Smooth muscle cell (in vitro differentiated cells): ENCODE measurements around the gene STX8. TPM values are rescaled to one million over a fixed set of nuclear protein-coding genes. Genes with fewer than 3 reads are reported as not detected.
"Not testable (repeated sequence)": the region's sequence is repeated elsewhere in the genome, so short reads cannot be mapped to it uniquely, and the experiment has no call there.

Source experiments
- DNase-seq: peaks from one replicate; lab custom pipeline; 2025; ENCODE audit not compliant: unreplicated experiment; lab: John Stamatoyannopoulos, UW
- H2AFZ ChIP-seq: fragments of 200-600 bp; sonication (generic); 2 replicates; pipeline ENCODE4 v1.6.0; 2016; ENCODE audit warnings: antibody characterized with exemption, low read depth, mild to moderate bottlenecking
- H3F3A ChIP-seq: fragments of 200-600 bp; sonication (generic); 2 replicates; pipeline ENCODE4 v1.6.0; 2017; ENCODE audit warnings: antibody characterized with exemption, low read depth
- H3K27ac ChIP-seq: fragments of 200-600 bp; sonication (generic); 2 replicates; pipeline ENCODE4 v1.5.1; 2016; ENCODE audit warnings: low read depth, mild to moderate bottlenecking
- H3K27me3 ChIP-seq: fragments of 200-600 bp; sonication (generic); 2 replicates; pipeline ENCODE4 v1.6.1; 2016; ENCODE audit warnings: low read depth, mild to moderate bottlenecking
- H3K36me3 ChIP-seq: fragments of 200-600 bp; sonication (generic); 2 replicates; pipeline ENCODE4 v1.5.1; 2016; ENCODE audit warnings: low read depth
- H3K4me1 ChIP-seq: fragments of 200-600 bp; sonication (generic); 2 replicates; pipeline ENCODE4 v1.5.1; 2016; ENCODE audit warnings: low read depth
- H3K4me2 ChIP-seq: fragments of 200-600 bp; sonication (generic); 2 replicates; pipeline ENCODE4 v1.6.0; 2016; ENCODE audit warnings: mild to moderate bottlenecking
- H3K4me3 ChIP-seq: fragments of 200-600 bp; sonication (generic); 2 replicates; pipeline ENCODE4 v1.5.1; 2016; ENCODE audit warnings: mild to moderate bottlenecking
- H3K79me2 ChIP-seq: fragments of 200-600 bp; sonication (generic); 2 replicates; pipeline ENCODE4 v1.6.0; 2016; ENCODE audit warnings: low read depth, mild to moderate bottlenecking
- H3K9ac ChIP-seq: fragments of 200-600 bp; sonication (generic); 2 replicates; pipeline ENCODE4 v1.6.0; 2016; ENCODE audit warnings: low read depth
- H3K9me3 ChIP-seq: fragments of 200-600 bp; sonication (generic); replicated peaks from 2 replicates; pipeline ENCODE4 v1.5.1; 2016; ENCODE audit warnings: low read depth
- H4K20me1 ChIP-seq: fragments of 200-600 bp; sonication (generic); 2 replicates; pipeline ENCODE4 v1.6.0; 2016; ENCODE audit warnings: low read depth
- CTCF ChIP-seq: fragments of 200-600 bp; sonication (generic); IDR thresholded peaks from 2 replicates; pipeline ENCODE4 v1.5.1; 2017; ENCODE audit warnings: borderline replicate concordance, mild to moderate bottlenecking, antibody characterized with exemption; ENCODE audit not compliant: insufficient read depth, poor library complexity, severe bottlenecking
- WGBS: methylation state at CpG from one replicate; pipeline ENCODE4 v1.1.7; 2016; ENCODE audit warnings: low lambda C conversion rate; 5-methylcytosine and 5-hydroxymethylcytosine counted together
- polyA plus RNA-seq: library from polyadenylated mRNA; unstranded; fragments of >200 nt; fragmentation: Nextera tagmentation; extraction: Ambion mirVana; gene quantifications from 2 replicates; pipeline ENCODE4 v1.2.1, GENCODE V29; 2016
- total RNA-seq: library from RNA; depleted of rRNA; stranded (reverse); fragments of >200 nt; gene quantifications from 2 replicates; pipeline ENCODE4 v1.2.3, GENCODE V29; 2014

The STX8 gene
- total and polyA plus RNA-seq, 2 experiments from 2014 or later, result 63.8 to 88.5 TPM

- no peak overlapping the region for H3K27ac ChIP-seq
- H3K4me1 ChIP-seq, result no peaks in the 10 kb centered on the region
- no peak overlapping the region for H2AFZ ChIP-seq
- WGBS, result 86% methylated on average over 10 of the region's 10 CpGs
- no peaks in the 10 kb centered on the region for H3K36me3 ChIP-seq
- no peaks in the 10 kb centered on the region for H4K20me1 ChIP-seq
- no peak overlapping the region for H3K9ac ChIP-seq
- no peaks in the 10 kb centered on the region for H3F3A ChIP-seq
- H3K4me2 ChIP-seq, result no peak overlapping the region
- DNase-seq, result no peak
- no peaks in the 10 kb centered on the region for H3K79me2 ChIP-seq
- no peaks in the 10 kb centered on the region for H3K27me3 ChIP-seq
- no peak for TF ChIP-seq CTCF
- H3K9me3 ChIP-seq, result no peaks in the 10 kb centered on the region
- H3K4me3 ChIP-seq, result no peak overlapping the region
These were observed 316.2 kb downstream of the STX8 start for GRCh38 chr17:9259419-9259818.

- no peak overlapping the region for H3K27ac ChIP-seq
- no peak overlapping the region for H3K4me3 ChIP-seq
- H3F3A ChIP-seq, result no peaks in the 10 kb centered on the region
- no peaks in the 10 kb centered on the region for H3K36me3 ChIP-seq
- no peaks in the 10 kb centered on the region for H3K79me2 ChIP-seq
- DNase-seq, result no peak
- no peaks in the 10 kb centered on the region for H4K20me1 ChIP-seq
- H3K4me2 ChIP-seq, result no peak overlapping the region
- no peaks in the 10 kb centered on the region for H3K4me1 ChIP-seq
- no peak overlapping the region for H2AFZ ChIP-seq
- no peaks in the 10 kb centered on the region for H3K27me3 ChIP-seq
- WGBS, result 85% methylated on average over 15 of the region's 15 CpGs
- H3K9ac ChIP-seq, result no peak overlapping the region
- H3K9me3 ChIP-seq, result no peaks in the 10 kb centered on the region
- no peak for TF ChIP-seq CTCF
These were observed 317.3 kb downstream of the STX8 start for GRCh38 chr17:9258115-9259015.

- H3K9me3 ChIP-seq, H3F3A ChIP-seq, H3K9ac ChIP-seq, H3K27ac ChIP-seq, H3K4me2 ChIP-seq, DNase-seq, H3K36me3 ChIP-seq, H3K79me2 ChIP-seq, H4K20me1 ChIP-seq, H3K4me1 ChIP-seq, H3K4me3 ChIP-seq, H2AFZ ChIP-seq, H3K27me3 ChIP-seq: not testable (repeated sequence)
- 93% methylated on average over 9 of the region's 9 CpGs for WGBS
These were observed 318.0 kb downstream of the STX8 start for GRCh38 chr17:9257630-9257965.

GRCh38 chr17:9256751-9257629 lies 318.6 kb downstream of the STX8 start:
- Histone ChIP-seq H3K4me3 (no peak overlapping the region), H3K27ac (no peak overlapping the region), H2AFZ (no peak overlapping the region), H3K79me2 (no peaks in the 10 kb centered on the region), H3F3A (no peaks in the 10 kb centered on the region), H3K27me3 (no peaks in the 10 kb centered on the region), H3K4me2 (no peak overlapping the region), H3K4me1 (no peaks in the 10 kb centered on the region), H3K36me3 (no peaks in the 10 kb centered on the region), H3K9me3 (no peaks in the 10 kb centered on the region), H3K9ac (no peak overlapping the region), H4K20me1 (no peaks in the 10 kb centered on the region)
- WGBS, result 91% methylated on average over 19 of the region's 19 CpGs
- TF ChIP-seq CTCF, result no peak
- DNase-seq, result no peak
